Endothelial cell of hepatic sinusoid (primary cell): Measurements from ENCODE around the gene CAMTA1.

Source experiments
- in situ Hi-C: cut with HindIII; loops from 2 replicates; pipeline ENCODE4 v1.10.0; 2017; ENCODE audit warnings: low sequenced_read_pairs

Gene CAMTA1

DNA sequence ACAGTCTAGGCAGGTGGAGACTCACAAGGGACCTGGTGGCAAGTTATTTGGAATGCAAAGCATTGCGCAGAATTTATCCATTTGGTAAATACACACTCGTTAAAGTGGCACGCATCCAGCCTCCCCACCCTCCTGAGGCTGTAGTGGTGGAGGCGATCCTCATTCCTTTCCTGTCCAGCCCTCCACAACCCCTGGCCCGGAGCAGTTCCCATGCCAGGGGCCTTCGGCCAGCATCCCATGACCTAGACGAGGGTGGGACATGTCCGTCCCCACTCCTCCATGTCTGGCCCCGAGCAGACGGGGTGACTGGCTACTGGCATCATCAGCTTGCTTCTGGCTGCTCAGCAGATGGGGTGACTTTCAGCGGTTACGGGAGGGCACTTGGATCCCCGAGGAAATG lies 704.3 kb downstream of the CAMTA1 start:
- in situ Hi-C loops = no loop called here

DNA sequence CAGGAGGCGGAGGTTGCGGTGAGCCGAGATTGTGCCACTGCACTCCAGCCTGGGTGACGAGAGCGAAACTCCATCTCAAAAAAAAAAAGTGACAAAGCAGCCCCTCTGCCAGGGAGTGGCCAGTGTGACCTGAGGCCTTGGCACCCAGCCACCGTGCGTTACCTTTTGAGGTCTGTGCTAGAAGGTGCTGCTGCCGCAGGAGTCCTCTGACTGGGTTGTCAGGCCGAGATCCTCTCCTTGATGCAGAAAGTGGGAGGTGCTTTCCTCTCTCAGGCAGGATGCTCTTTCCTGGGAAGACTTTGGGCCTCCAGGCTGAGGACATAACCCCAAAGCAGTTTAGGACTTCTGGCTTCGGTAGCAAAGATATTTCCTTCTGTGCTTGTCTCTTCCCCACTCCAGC lies 705.3 kb downstream of the CAMTA1 start:
- in situ Hi-C loops = no loop called here

DNA sequence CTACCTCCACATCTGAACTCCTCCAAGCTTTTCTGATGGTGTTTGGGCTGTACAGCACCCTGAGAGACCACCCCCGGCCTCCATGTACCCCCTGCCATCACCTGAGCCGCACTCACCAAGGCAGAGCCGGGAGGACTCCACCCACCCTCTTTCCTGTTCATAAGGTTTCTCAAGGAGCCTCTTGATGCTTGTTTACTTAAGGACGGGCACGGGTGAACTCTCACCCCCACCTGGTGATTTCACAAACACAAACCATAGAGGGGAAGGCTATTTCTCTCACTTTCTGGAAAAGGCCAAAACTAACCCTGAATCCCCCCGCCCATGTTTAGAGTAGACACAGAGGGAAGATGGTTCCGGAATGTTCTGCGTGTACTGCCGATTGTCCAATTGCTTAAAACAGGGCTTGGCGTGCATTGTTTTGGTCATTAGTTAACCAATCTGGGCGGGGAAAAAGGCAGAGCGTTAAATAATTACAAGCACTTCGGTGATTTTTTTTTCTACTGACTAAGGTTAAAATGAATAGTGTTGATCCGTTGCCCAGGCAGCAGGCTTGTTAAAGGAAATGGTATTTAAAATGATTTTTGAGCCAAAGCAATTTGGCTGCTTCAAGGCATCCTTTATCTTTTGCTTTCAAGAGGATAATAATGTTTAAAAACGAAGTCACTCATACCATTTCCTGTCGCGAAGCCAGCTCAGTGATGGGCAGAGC lies 706.0 kb downstream of the CAMTA1 start:
- in situ Hi-C loops = no loop called here

DNA sequence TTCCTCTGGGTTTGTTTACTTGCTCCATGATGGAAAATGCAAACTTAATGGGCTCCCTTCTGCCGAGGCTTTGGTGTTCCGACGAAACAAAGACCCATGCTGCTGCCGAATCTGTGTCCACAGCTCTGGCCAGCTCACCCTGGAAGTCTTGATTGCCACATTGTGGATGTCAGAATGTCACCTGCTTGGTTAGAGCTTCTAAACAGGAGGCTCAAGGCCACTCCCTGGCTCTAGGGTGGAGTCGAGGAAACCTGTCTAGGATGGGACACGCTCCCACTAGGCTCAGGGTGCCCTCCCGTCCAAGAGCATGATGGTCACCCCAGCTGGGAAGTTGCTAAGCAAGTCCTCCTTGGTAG lies 706.5 kb downstream of the CAMTA1 start:
- in situ Hi-C loops = no loop called here

DNA sequence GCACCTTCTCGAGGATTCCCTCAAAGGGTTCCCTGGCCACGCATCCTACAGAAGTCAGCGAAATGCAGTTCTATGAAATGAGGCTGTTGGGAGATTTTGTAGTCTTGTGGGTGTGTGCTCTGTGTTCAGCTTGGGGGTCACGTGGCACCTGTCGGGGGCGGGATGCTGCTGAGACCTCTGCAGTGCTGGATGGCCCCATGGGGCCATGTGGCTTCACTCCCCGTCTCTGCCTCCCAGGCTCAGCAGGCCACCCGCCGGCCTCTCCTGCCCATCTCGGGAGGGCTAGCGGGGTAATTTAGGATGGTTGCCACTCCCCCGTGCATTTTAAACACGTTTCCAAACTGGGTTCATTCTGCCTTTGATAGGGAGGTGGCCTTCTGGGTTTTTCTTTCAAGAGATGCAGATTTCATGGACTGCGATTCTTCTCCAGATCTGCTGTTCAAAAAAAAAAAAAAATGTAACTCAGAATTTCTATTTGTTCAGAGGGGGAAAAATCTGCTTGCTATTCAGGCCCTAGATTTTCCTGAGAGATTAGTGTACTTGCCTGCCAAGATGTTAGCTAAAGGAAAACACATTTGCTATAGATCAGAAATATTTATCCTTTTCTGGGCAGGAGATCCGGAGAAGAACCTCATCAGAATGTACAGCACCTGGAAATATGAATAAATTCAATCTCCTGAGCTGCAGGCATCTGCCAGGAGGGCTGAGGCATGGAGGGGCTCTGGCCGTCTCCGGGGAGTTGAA lies 708.6 kb downstream of the CAMTA1 start:
- in situ Hi-C loops = no loop called here

DNA sequence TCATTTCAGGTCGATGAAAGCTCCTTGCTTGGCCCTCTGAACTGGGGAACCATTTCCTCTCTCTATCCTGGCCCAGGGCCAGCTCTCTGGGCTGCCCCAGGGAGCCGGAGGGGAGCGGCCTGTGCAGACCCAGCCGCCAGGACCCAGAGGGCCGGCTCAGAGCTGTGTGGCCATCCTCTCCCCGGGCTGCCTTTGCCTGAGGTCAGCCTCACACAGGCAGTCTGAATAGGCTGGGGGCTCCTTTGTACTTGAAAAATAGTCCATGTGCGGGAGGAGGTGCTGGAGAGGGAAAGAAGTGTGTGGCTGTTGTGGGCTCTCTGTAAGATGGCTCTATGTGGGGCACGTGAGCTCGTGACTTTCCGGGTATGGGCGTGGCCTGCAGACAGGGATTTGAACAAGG lies 710.7 kb downstream of the CAMTA1 start:
- in situ Hi-C loops = no loop called here

DNA sequence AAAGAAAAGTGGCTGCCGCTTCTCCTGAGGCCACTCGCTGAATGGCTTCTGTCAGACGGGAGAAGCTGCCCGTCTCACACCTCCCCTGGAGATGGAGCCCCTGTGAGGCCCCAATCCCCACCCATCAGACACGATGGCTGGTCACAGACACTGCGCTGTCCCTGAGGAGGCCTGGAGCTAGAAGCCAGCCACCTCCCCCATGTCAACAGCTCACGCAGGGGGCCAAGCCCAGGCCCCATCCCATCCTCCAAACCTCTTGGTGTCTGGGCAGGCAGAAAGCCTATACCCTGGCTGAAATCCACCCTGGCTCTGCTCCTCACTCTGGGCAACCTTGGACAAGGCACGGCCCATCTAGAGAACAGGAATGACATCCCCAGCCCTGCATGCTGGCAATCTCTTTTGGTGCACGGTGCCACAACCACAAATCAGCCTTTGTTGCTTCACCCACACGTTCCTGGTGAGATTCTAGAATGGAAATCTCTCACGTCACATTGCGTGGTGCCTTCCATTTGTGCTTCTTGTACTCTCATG lies 711.9 kb downstream of the CAMTA1 start:
- in situ Hi-C loops = no loop called here

DNA sequence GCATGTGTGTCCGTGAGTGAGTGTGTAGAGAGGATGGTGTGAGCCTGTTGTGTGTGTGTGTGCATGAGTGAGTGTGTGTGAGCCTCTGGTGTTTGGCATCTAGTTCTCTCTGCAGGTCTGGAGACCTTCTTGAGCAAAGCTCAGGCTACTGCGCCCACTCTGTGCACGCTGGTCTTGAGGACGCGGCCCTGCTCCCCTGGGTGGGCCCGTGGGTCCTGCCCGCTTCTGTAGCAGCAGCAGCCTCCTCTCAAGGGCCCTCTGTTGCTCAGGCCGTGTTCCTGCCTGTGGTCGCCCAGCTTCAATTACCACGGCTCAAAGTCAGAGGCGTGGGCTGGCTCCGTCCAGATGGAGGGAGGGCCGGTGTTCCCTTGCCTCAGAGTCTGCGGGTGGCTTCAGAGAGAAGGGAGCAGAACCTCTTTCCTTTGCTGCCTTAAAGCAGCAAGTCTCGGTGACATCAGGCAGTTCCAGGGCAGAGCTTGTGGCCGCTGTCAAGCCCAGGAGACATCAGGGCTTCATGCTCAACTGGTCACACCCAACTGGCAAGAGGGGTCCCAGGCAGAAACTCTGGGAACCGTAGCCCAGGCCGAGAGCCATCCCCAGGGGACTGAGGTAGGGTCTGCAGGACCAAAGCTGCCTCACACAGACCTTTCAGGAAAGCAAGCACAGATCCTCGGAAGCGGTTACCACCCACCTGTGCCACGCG lies 715.3 kb downstream of the CAMTA1 start:
- in situ Hi-C loops = no loop called here

DNA sequence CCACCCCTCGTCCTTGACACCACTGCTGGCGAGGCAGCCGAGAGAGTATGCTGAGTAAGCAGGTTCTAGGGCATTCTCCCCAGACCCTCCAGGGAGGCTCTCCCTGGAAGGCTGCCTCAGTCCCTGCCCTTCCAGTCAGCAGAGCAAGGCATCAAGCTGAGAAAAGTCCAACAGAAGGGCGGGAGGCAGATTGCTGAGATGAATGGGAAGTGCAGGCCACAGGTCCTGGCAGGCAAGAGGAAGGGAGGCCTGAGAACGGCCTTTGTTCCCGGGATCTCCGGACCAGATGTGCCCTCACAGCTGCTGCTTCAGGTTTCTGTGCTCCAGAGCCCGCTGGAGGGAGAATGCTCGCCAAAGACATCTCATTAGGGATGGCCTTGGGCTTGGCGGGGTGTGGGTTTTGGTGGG lies 715.8 kb downstream of the CAMTA1 start:
- in situ Hi-C loops = no loop called here

DNA sequence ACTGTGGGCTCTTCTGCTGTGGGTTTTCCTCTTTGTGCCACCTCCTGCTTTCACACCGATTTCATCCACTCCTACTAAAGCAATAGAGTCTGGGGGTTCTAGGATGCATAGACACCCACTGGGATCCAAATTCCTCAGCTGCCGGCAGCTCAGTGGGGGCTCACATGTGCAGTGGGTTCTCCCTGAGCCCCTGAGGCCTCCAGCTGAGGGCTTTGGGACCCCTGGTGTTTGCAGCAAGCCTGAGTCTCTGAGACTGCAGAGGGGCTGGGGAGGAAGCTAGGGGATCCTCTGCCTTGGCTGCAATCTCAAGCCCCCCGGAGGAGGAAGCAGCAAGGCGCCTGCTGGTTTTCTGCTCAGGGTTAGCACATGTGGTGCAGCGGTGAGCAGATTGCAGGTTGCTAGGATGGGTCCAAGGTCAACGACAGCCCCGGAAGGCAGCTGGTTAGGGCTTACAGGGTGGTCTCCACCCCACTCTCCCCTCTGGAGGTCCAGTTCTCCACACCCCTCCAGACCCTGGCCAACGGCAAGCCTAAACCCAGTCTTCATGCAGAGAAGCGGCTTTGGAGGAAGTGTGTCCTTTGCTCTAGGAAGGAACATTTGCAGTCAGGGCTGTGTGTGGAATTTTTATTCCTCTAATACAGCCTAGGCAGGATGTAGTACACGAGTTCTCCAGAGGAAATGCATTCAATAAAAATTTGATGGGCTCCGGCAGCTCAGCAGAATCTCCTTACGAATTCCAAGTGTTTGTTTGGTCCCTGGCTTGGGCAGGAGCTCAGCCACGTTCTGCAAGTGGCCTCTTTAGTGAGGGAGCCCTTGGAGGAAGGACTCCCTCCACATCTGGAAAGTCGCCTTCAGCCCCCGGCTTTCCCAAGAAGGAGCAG lies 716.7 kb downstream of the CAMTA1 start:
- in situ Hi-C loops = no loop called here

DNA sequence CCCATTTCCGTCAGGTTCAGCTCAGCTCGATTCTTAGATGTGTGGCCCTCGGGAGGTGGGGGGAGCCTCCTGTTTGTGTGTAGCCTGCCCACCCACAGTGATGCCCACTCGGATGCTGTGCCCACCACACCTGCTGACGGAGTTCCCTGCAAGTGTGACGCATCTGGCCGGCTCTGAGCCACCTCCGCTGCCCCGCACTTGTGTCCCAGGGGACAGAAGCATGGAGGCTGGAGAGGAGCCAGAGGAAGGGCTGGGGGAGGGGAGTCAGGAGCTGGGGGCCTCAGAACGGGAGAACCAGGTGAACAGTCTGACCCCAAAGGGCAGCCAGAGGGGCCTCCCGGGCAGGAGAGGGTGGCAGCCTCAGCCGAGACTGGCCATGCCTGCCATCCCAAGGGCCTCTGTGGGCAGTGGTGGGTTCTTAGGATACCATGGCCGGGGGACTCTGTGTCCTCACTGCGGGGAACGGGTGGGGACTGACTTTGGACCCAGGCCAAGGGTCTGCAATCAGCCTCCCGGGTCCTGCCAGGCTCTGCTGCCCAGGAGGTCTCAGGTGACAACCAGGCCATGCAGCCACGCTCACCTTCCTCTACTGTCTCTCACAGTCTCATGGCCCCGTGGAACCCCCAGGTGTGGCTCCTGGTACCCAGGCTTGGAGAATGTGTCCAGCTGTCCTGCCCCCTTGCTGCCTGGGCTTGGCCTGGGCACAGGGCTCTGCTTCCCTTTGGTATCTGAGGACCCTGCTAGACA lies 718.6 kb downstream of the CAMTA1 start:
- in situ Hi-C loops = no loop called here

DNA sequence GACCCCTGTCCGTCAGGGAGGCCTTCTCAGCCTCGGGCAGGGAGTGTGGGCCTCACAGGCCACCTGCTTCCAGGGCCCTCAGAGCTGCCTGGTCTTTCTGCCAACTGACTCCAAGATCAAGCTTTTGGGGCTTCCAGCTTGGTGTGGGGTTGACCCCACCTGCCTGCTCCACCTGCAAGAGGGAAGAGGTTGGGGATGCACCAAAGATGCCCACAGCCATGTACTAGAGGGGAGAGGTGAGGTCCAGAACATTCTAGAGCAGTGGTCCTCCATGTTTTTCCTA lies 719.1 kb downstream of the CAMTA1 start:
- in situ Hi-C loops = no loop called here

DNA sequence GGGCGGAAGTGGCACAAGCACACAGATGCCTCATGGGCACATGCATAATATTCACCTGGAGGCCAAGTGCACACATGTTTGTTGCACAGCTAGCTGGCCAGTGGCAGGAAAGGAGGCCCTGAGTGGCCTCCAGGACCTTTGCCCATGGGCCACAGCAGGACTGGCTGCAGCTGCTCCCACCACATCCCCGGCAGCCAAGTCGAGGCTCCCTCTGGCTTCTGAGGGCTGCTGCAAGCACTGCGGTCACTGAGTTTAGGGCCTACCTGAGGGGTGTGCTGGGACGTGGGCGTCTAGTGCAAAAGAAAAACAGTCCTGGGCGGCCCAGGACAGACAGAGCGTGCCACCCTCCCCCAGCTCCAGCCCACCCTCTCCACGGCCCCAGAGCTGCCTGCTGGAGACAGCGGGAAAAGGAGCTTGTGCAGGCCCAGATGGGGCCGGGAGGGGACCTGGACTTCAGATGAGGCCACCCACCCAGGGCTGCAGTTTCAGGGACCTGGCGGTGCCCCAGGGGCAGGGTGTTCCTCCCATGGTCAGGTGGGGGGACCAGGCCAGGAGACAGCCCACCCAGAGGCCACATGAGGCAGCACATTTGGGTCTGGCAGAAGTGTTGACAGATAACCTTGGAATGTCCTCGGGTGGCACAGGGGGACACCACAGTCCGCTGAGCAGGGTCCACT lies 720.0 kb downstream of the CAMTA1 start:
- in situ Hi-C loops = no loop called here

DNA sequence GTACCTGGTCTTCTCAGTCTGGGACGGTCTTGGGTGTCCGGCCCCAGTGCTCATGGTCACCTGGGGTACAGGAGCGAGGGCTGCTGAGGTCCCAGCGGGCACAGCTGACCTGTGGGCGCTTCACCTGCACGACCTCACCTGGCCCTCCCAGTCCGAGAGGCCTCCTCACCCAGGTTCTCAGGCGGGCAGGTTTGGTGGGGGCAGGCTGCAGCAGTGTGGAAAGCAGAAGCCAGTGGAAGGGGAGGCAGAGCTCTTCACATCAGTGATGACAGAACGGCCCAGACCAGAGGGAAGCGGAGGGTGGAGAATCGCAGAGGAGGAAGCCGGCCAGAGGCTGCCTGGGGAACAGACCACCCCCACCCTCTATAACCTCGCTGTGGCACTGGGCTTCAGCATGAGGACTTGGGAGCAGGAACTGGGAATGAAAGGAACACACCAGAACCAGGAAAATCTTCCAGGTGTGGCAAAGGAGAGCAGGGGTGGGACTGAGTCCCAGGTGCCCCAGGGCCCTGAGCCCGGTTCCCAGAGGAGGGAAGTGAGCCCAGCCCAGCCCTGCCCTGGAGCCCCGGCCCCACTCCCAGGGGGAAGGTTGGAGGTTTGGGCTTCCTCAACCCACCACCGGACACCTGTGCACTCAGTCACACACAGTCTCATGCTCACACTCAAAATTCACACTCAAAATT lies 720.7 kb downstream of the CAMTA1 start:
- in situ Hi-C loops = no loop called here

DNA sequence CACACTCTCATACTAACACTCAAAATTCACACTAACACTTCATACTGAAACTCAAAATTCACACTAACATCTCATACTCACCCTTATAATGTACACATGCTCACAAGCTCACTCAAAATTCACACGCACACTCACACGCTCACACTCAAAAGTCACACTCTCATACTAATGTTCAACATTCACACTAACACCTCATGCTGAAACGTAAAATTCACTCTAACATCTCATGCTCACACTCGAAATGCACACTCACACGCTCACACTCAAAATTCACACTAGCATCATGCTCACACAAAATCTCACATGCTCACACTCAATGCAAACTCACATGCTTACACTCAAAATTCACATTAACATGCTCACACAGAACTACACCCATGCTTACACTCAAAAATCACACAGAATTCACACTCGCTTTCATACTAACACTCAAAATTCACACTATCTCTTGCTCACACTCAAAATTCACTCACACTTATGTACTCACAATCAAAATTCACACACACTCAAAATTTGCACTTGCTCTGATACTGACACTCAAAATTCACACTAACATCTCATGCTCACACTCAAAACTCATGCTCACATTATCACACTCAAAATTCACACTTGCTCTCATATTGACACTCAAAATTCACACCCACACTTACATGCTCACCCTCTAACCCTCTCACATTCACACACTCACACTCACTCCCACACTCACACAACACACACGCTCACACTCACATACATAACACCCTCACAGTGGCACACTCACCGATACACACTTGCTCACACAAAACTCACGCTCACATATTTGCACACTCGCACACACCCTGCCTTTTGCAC lies 721.4 kb downstream of the CAMTA1 start:
- in situ Hi-C loops = no loop called here

DNA sequence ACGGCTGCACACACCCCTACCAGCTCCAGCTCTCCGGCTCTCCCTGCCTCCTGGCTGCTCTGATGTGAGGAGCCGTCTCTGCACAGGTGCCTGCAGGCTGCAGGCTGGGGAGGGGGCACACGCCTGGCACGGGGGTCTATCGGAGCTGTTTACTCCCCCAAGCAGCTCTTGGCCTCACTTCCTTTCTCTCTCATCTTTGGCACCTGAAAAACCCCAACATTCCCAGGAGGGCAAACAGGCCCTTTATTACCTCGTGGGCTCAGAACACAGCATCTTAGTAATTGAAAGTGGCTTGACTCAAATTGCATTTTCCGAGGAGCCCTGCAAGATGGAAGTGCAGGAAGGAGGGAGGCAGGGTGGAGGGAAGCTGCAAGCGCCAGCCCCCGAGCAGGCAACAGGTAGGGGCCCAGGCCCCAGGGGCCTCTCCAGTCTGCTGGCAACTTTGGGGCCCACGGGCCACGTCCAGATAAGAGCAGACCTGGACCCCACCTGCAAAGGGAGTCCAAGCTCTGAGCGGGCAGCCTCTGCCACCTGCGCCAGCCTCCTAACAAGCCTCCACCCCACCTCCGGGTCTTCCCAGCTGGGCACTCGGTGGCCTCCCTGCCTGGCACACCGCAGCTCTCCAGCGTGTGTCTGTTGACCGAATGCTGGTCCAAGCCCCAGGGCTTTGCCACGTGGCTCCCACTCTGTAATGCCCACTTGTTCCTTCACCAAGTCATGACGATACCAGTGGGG lies 722.2 kb downstream of the CAMTA1 start:
- in situ Hi-C loops = no loop called here

DNA sequence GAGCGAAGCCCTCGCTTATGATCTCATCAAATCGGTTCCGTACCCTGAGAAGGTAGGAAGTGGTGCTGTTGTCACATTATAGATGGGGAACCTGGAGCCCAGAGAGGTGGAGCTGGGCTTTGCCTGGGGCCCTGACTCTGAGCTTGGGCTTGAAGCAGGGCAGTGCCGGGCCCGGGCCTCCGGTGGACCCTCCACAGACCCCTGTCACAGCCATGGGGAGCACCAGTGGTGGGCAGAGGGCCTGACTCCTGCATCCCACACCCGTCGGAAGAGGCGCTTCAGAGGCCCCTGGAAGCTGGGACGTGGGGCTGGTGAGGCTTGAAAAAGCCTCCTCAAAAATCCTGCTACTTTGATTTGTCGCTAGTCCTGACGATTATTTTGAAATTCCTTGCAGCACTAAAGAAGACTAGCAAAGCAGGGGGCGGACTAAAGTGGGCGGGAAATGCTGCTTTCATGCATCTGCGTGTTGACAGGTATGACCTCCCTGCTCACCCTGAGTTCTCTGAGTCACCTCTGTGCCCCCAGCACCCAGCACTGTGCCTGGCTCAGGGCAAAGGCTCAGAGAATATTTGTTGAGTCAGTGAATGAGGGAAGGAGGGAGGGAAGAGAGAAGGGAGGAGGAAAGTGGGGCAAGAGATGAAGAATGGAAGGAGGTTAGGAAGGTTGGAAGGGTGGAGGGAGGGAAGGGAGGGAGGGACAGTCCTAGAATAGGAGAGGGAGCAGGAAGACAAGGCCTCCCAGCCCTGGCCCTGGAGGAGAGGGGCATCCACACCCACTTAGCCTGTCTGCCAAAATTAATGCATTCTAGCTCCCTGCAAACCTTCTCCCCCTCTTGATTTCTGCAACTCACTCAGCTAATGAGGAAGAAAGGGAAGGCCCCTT lies 723.0 kb downstream of the CAMTA1 start:
- in situ Hi-C loops = no loop called here
